ENCODE data around the gene SRSF3. TPM values are rescaled to one million over a fixed set of nuclear protein-coding genes. Genes with fewer than 3 reads are reported as not detected.
"Not testable (repeated sequence)": the region's sequence is repeated elsewhere in the genome, so short reads cannot be mapped to it uniquely, and the experiment has no call there.

Gene SRSF3
- total RNA-seq, 1 experiment from 2014 or later: 297 TPM

DNA sequence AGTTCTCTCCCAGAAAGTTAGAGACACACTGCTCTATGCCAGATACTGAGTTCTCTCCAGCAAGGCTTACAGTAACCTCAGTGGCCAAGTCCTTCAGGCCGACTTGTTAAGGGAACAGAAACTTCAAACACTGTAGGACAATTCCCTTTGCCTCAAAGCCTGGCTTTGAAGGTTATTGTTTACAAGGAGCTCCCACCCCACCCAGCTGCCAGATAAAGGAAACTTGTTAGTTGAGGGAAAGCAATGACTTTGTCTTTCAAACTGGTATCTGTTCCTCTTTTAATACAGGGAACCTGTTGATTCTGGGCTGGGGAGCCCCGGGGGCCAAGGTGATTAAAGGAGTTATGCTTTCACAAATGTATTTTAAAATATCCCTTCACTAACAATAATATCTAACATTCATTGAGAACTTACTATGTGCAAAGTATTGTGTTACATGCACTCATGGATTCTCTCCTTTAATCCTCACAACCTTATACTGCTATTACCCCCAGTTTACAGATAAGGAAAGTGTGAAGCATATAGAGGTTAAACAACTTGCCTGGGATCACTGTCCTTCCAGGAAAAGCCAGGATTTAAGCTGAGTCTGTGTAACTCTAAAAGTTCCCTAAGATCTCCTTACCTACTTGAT is 56.8 kb downstream of the SRSF3 start:
- Histone ChIP-seq H3K27me3 (ENCODE audit: low read length) (no peaks in the 10 kb centered on the region), H3K4me3 (ENCODE audit: low read length) (no peak overlapping the region), H4K20me1 (ENCODE audit: low read length) (no peaks in the 10 kb centered on the region), H2AFZ (ENCODE audit: low read length) (no peak overlapping the region), H3K4me1 (ENCODE audit: insufficient read depth, low read length) (no peaks in the 10 kb centered on the region), H3K9ac (ENCODE audit: low read length) (no peak overlapping the region), H3K4me2 (ENCODE audit: low read length) (no peak overlapping the region), H3F3A (ENCODE audit: low read length, unreplicated experiment) (no peaks in the 10 kb centered on the region), H3K79me2 (ENCODE audit: low read length) (no peaks in the 10 kb centered on the region), H3K9me3 (ENCODE audit: low read length) (no peaks in the 10 kb centered on the region), H3K27ac (ENCODE audit: low read length) (no peak overlapping the region), H3K9me2 (replicated peaks; ENCODE audit: low read length) (no peaks in the 10 kb centered on the region), H3K36me3 (ENCODE audit: low read depth, low read length) (no peaks in the 10 kb centered on the region)
- intact Hi-C loops (cut with micrococcal nuclease): no loop called here
- ATAC-seq (no peak), DNase-seq (no peak)
- ChIA-PET POLR2A (ENCODE audit: unreplicated experiment) (no interaction called here), CTCF (no interaction called here)
- no TSS peak for BruUV-seq (replicated peaks)
- TF ChIP-seq CTCF (conservative IDR thresholded peaks at IDR 0.05; ENCODE audit: low read depth, low read length) (no peak), EZH2 (IDR thresholded peaks at IDR 0.05; ENCODE audit: low read length, unreplicated experiment) (no peak), EZH2phosphoT487 (IDR thresholded peaks at IDR 0.05; ENCODE audit: borderline replicate concordance, low read length) (no peak)

- no peaks in the 10 kb centered on the region for H3K27me3 ChIP-seq (ENCODE audit: low read length)
- H3K4me2 ChIP-seq (ENCODE audit: low read length): no peak overlapping the region
- no peaks in the 10 kb centered on the region for H3K79me2 ChIP-seq (ENCODE audit: low read length)
- H2AFZ ChIP-seq (ENCODE audit: low read length): no peak overlapping the region
- BruUV-seq (replicated peaks): no TSS peak
- H3K9ac ChIP-seq (ENCODE audit: low read length): no peak overlapping the region
- no peaks in the 10 kb centered on the region for H3K4me1 ChIP-seq (ENCODE audit: insufficient read depth, low read length)
- H4K20me1 ChIP-seq (ENCODE audit: low read length): no peaks in the 10 kb centered on the region
- TF ChIP-seq EZH2 (IDR thresholded peaks at IDR 0.05; ENCODE audit: low read length, unreplicated experiment) (no peak), EZH2phosphoT487 (IDR thresholded peaks at IDR 0.05; ENCODE audit: borderline replicate concordance, low read length) (no peak), CTCF (conservative IDR thresholded peaks at IDR 0.05; ENCODE audit: low read depth, low read length) (no peak)
- no peak for DNase-seq
- CTCF ChIA-PET: no interaction called here
- H3K4me3 ChIP-seq (ENCODE audit: low read length): no peak overlapping the region
- no peaks in the 10 kb centered on the region for H3F3A ChIP-seq (ENCODE audit: low read length, unreplicated experiment)
- no peaks in the 10 kb centered on the region for H3K36me3 ChIP-seq (ENCODE audit: low read depth, low read length)
- intact Hi-C loops (cut with micrococcal nuclease): no loop called here
- no peak overlapping the region for H3K27ac ChIP-seq (ENCODE audit: low read length)
- H3K9me2 ChIP-seq (replicated peaks; ENCODE audit: low read length): no peaks in the 10 kb centered on the region
- ATAC-seq: no peak
- H3K9me3 ChIP-seq (ENCODE audit: low read length): no peaks in the 10 kb centered on the region
- POLR2A ChIA-PET (ENCODE audit: unreplicated experiment): no interaction called here
These were observed 57.7 kb downstream of the SRSF3 start for GRCh38 chr6:36651659-36652379.

DNA sequence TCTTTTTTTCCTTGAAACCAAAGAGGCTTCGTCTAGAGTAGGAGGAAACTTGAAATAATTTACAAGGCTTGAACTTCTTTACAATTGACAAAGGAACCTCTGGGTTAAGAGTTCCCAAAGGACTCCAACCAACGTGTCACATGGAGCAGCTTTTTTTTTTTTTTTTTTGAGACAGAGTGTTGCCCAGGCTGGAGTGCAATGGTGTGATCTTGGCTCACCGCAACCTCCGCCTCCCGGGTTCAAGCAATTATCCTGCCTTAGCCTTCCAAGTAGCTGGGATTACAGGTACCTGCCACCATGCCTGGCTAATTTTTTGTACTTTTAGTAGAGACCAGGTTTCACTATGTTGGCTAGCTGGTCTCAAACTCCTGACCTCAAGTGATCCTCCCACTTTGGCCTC is 60.3 kb downstream of the SRSF3 start:
- H3K36me3 ChIP-seq (ENCODE audit: low read depth, low read length); H3K9me2 ChIP-seq (replicated peaks; ENCODE audit: low read length); H3F3A ChIP-seq (ENCODE audit: low read length, unreplicated experiment); BruUV-seq (replicated peaks); H3K4me2 ChIP-seq (ENCODE audit: low read length); intact Hi-C loops (cut with micrococcal nuclease); H3K79me2 ChIP-seq (ENCODE audit: low read length); H3K9me3 ChIP-seq (ENCODE audit: low read length); DNase-seq; H3K9ac ChIP-seq (ENCODE audit: low read length); H3K4me3 ChIP-seq (ENCODE audit: low read length); CTCF ChIA-PET; POLR2A ChIA-PET (ENCODE audit: unreplicated experiment); H3K27me3 ChIP-seq (ENCODE audit: low read length); H3K4me1 ChIP-seq (ENCODE audit: insufficient read depth, low read length); H2AFZ ChIP-seq (ENCODE audit: low read length); H4K20me1 ChIP-seq (ENCODE audit: low read length); H3K27ac ChIP-seq (ENCODE audit: low read length); ATAC-seq: not testable (repeated sequence)

Small RNAs within 50 kb of the gene (microRNA-seq; reads per million reads assigned to microRNA genes)
- gene MIR3925 (ENCODE audit: unreplicated experiment): not detected

Other genes with a start within 250 kb of the SRSF3 start
- gene ETV7, start 206.7 kb upstream of the SRSF3 start, total RNA-seq (2014; rRNA removed): not detected in 2 replicates
- not detected in 2 replicates for gene PXT1, start 151.5 kb upstream of the SRSF3 start, total RNA-seq (2014; rRNA removed)
- 20.8 and 26.5 TPM in 2 replicates for gene KCTD20, start 151.4 kb upstream of the SRSF3 start, total RNA-seq (2014; rRNA removed)
- 25.7 and 26.9 TPM in 2 replicates for gene STK38, start 46.9 kb upstream of the SRSF3 start, total RNA-seq (2014; rRNA removed)
- 79.5 and 91.5 TPM in 2 replicates for gene CDKN1A, start 84.4 kb downstream of the SRSF3 start, total RNA-seq (2014; rRNA removed)
- gene RAB44, start 103.5 kb downstream of the SRSF3 start, total RNA-seq (2014; rRNA removed): not detected in 2 replicates
- gene CPNE5, start 245.1 kb downstream of the SRSF3 start, total RNA-seq (2014; rRNA removed): 0.29 TPM in 1 of 2 replicates, not detected in the other